ENCODE results near the gene CTAG2. TPM values are rescaled to one million over a fixed set of nuclear protein-coding genes. Genes with fewer than 3 reads are reported as not detected.
"Not testable (repeated sequence)": the region's sequence is repeated elsewhere in the genome, so short reads cannot be mapped to it uniquely, and the experiment has no call there.

The CTAG2 gene
- not detected for total RNA-seq
- long read RNA-seq = 0 reads

DNA sequence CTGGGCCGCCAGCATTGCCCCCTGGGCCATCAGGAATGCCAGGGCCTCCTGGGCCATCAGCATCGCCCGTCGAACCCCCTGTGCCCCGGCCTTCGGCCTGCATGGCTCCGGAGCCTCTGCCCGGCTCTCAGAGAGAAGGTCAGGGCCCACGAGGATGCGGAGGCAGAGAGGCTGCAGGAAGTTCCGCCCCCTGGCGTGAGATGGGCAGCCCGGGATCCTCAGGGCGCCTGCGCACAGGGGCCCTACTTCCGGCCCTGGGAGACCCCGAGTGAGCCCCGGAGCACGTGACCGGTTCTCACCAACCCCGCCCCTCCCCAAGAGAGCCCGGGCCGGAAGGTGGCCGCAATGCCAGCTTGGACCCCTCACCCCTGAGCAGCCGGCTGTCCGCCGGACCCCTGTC is at the start of gene CTAG2:
TSS of gene CTAG2 (minus strand) at position 167 of the 400 bp plus-strand sequence. CDS start at position 103, 64 bp downstream.
- ATAC-seq; intact Hi-C loops (cut with DNase I); DNase-seq: not testable (repeated sequence)

DNA sequence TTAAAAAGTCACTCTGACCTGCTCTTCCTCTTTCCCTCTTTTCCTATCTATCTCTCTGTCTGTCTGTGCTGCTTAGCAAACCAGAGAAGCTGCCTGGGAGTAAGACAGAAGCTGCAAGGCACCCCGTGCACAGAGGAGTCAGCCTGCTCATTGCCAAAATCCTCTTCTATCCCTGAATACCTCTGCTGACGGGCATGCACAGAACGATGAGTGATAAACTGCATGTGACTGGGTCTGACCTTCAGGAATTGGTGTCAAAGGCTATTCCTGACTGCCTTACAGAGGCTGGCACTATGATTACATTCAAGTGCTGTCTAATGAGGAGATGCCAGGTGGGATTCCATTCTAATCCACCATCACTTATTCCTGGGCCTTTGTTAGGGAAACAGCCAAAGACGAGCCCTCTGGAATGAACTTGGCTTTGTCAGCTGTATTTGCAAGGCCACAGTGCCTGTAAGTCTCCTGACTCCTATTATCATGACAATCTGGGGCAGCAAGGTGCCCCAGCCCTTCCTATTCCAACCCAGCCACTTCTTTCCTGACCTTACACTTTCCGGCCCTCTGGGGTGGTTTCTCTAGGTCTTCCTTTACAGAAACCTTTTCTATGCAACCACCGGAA is 45.4 kb upstream of the CTAG2 start:
- ATAC-seq = peak; percentile 15 to 56
- DNase-seq = no peak
- intact Hi-C loops (cut with DNase I) = no loop called here

DNA sequence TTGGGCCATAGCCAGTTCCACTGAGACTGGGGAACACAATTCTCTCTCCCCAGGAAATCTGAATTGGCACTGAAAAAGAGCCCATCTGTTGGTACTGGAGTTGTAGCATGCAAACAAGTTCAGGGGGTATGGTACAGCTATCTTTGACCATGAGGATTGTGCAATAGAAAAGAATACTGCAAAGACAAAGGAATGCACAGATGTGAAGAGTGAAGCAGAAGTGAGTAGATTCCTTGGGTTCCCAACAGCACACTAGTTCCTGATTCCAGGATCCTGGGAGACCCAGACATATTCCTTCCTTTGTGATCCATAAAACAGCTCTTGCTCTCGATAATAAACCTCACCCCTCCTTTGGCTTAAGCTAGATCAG is 43.3 kb upstream of the CTAG2 start:
- DNase-seq (no peak), ATAC-seq (peak in 1 of 2 donors; percentile 21)
- intact Hi-C loops (cut with DNase I) = no loop called here

DNA sequence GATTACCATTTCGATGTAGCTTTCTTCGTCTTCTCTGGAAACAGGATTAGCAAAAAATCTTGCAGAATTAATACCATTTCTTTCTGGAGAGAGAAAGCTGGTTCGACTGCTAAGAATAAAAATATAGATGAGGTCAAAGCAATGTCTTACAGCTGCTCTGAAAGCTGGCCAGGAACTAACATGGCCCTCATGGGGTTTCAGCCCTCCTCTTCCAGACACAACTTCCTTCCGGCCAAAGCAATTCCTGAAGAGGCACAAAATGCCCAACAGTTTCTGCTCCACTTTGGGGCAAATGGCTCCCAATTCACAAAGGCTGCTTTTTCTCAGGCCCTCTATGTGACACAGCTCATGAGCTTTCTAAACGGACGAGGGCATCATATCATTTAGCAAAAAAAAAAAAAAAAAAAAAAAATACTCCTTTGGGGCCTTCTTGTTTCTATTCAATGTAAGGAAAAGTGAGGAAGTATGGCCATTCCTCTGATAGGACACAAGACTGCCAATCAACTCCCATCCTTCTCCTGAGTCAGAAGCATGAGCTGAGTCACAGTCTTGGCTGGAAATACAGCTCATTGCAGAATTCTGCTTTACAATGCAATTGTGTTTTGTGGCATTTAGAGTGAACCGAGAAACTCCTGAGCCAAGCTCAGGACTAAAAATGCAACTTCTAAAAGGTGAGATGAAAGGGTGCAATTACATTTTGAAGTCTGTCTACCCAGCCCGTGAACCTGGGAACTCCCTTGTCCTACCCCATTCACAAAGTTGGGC is 42.7 kb upstream of the CTAG2 start:
- ATAC-seq (peak; percentile 25 to 87), DNase-seq (no peak)
- intact Hi-C loops (cut with DNase I) = no loop called here

DNA sequence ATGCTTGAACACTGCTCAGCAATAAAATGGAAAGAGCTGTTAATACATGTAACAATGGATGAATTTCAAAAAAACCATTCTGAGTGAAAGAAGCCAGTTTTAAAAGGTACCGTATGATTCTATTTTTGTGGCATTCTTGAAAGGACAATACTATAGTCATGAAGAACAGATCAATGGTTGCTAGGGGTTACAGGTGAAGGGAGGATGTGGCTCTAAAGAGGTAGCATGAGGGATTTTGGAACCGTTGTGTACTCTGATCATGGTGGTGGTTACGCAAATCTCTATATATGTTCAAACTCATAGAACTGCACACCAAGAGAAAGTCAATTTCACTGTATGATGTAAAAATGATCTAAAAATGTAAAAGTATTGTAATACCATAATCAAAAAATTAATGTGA is 40.0 kb upstream of the CTAG2 start:
- DNase-seq (no peak), ATAC-seq (no peak)
- intact Hi-C loops (cut with DNase I) = no loop called here

DNA sequence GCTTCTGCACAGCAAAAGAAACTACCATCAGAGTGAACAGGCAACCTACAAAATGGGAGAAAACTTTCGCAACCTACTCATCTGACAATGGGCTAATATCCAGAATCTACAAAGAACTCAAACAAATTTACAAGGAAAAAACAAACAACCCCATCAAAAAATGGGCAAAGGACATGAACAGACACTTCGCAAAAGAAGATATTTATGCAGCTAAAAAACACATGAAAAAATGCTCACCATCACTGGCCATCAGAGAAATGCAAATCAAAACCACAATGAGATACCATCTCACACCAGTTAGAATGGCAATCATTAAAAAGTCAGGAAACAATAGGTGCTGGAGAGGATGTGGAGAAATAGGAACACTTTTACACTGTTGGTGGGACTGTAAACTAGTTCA is 37.1 kb upstream of the CTAG2 start:
- DNase-seq; intact Hi-C loops (cut with DNase I); ATAC-seq: not testable (repeated sequence)

DNA sequence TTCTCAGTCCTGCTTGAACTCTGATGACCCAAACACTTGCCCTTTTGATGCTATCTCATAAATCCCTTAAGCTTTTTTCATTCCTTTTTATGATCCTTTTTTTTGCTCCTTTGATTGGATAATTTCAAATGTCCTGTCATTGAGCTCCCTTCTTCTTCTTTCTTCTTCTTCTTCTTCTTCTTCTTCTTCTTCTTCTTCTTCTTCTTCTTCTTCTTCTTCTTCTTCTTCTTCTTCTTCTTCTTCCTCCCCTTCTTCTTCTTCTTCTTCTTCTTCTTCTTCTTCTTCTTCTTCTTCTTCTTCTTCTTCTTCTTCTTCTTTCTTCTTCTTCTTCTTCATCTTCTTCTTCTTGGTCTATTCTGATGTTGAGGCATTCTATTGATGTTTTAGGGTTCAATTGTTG is 18.7 kb upstream of the CTAG2 start:
- intact Hi-C loops (cut with DNase I) = not testable (repeated sequence)

DNA sequence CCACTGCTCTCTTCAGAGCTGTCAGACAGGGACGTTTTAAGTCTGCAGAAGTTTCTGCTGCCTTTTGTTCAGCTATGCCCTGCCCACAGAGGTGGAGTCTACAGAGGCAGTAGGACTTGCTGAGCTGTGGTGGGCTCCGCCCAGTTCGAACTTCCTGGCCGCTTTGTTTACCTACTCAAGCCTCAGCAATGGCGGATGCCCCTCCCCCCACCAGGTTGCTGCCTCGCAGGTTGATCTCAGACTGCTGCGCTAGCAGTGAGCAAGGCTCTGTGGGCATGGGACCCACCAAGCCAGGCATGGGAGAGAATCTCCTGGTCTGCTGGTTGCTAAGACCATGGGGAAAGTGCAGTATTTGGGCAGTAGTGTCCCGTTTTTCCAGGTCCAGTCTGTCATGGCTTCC is 17.5 kb upstream of the CTAG2 start:
- ATAC-seq; intact Hi-C loops (cut with DNase I); DNase-seq: not testable (repeated sequence)

More for the DNA sequence above, 18.7 kb upstream of the CTAG2 start:
- ATAC-seq, DNase-seq: not testable (repeated sequence)

DNA sequence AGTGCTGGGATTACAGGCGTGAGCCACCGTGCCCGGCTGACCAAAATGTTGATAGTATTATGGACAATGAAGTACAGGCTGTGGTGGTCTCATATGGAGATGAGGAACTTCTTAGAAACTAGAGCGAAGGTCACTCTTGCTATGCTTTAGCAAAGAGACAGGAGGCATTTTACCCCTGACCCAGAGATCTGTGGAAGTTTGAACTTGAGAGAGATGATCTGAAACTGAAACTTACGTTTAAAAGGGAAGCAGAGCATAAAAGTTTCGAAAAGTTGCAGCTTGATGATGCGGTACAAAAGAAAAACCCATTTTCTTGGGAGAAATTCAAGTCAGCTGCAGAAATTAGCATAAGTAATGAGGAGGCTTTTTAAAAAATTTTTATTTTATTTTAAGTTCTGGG is 8.5 kb upstream of the CTAG2 start:
- ATAC-seq = no peak
- DNase-seq = no peak
- intact Hi-C loops (cut with DNase I) = no loop called here

DNA sequence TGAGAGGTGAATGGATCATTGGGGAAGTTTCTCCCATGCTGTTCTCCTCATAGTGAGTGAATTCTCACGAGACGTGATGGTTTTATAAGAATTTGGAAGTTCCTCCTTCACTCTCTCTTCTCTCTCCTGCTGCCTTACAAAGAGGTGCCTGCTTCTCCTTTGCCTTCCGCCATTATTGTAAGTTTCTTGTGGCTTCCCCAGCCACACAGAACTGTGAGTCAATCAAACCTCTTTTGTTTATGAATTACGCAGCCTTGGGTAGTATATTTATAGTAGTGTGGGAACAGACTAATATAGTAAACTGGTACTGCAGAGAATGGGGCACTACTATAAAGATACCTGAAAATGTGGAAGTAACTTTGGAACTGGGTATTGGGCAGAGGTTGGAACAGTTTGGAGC is 7.8 kb upstream of the CTAG2 start:
- intact Hi-C loops (cut with DNase I) = no loop called here
- DNase-seq (no peak), ATAC-seq (no peak)

DNA sequence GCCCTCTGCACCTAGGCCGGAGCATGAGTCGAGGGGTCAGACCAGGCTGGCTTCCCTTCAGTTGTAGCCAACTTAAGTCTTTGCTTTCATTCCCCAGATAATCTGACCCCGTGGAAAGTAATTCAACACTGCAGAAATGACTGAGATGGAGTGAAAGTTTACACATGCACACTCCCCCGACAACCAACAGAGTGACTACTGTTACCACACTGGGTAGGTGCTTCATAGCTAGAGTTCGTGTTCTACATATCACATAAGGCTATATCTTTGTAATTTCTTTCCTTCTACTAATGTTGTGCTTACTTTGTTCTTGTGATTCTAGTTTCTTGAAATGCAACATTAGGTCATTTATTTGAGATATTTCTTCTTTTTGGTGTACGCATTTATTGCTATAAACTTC is 7.2 kb upstream of the CTAG2 start:
- no peak for ATAC-seq
- intact Hi-C loops (cut with DNase I) = no loop called here
- no peak for DNase-seq

DNA sequence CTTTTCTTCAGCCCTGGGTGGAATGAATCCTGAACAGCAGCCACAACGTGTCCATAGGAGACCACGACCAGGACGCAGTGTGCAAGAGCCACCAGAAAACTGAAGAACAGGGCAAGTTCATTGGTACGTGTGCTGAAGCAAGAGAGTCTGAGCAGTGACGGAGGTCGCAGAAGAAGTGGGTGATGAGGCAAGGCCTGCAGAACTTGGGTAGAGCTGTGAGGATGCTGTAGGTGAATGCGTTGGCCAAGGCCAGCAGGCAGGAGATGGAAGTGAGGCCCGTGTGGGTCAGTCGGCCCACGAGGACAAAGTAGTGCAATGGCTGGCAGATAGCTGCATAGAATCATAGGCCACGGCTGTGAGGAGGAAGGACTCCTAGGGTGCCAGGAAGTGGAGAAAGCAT is 5.6 kb upstream of the CTAG2 start:
- ATAC-seq (no peak), DNase-seq (no peak)
- intact Hi-C loops (cut with DNase I) = no loop called here

DNA sequence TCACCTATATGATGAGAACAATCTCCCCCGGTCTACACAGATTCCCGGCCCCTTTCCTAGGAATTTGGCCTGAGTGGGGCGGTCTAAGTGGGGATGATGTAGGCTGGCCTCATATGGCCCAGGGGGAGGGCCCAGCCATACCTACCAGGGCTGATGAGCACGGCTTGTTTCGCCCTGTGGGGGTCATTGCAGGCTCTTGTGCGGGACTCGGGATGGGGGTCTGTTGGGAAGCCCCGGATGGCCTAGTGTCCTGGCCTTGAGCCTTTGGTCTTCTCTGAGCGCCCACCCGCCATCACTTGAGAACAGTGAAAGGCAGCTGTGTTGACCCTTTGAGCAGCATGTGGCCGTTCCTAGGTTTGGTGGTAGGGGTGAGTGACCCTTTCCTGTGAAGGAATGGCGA is 4.8 kb upstream of the CTAG2 start:
- ATAC-seq (no peak), DNase-seq (no peak)
- intact Hi-C loops (cut with DNase I) = no loop called here

DNA sequence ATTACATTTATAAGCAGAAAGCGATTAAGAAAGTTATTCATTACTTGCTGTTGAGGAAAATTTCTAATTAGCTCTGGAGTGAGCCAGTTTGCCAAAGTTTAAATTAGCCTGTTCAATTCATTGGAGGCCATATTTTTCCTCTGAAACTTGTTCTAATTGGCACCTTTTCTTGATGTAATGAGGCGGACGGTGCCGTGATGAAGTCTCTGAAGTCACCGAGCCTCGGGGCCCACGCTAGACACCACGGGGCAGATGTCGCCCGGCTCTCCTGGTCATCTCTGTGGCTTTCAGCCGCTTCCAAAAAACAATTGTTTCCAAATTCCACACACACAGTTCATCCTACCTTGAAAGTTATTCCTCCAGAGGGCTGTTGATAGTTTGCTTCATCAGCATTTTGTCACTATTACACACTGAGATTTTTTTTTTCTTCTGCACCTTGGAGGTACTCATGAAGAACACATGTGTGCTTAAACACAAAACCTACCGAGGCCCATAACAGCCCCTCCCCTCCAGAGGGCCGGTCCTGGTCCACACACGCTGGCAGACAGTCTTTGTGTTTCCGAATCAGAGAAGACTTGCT is 3.9 kb upstream of the CTAG2 start:
- DNase-seq (no peak), ATAC-seq (no peak)
- intact Hi-C loops (cut with DNase I) = no loop called here

DNA sequence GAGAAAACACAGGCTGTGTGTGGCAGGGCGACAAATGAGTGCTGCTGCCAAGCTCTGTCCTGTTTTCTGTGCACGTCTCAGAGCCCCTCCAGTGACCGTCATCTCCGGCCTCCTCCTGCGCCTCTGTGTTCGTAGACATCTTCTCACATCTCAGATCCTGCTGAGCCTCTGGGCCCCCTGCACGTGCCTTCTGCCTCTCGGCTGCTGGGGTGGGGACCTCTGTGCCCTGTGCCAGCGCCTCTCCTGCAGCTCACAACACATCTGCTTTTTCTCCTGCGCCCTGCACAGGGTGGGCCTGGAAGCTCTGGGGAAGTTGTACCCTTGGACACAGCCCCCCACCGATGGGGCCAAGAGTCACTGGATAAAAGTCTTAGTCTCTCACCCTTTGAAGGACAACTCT is 2.4 kb upstream of the CTAG2 start:
- DNase-seq = no peak
- intact Hi-C loops (cut with DNase I) = no loop called here

DNA sequence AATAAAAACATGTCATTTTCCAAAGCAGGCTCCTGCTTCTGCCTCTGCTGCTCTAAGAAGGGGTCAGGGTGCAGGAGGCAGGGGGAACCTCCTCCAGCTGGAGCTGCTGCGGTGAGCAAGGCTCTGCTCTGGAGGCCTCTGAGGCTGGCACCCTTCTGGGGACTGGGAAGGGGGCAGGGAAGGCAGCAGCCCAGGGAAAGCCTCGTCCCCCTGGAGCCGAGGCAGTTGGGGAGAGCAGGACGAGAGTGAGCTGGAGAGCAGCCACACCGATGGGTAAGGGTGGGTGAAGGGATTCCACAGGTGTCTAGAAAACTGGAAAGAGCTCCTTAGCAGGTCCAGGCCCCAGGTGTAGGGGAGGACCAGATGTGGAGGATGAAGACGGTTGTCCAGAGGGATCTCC is 2.0 kb upstream of the CTAG2 start:
- intact Hi-C loops (cut with DNase I) = no loop called here
- ATAC-seq = no peak
- DNase-seq = no peak

More for the DNA sequence above, 2.4 kb upstream of the CTAG2 start:
- ATAC-seq = no peak

DNA sequence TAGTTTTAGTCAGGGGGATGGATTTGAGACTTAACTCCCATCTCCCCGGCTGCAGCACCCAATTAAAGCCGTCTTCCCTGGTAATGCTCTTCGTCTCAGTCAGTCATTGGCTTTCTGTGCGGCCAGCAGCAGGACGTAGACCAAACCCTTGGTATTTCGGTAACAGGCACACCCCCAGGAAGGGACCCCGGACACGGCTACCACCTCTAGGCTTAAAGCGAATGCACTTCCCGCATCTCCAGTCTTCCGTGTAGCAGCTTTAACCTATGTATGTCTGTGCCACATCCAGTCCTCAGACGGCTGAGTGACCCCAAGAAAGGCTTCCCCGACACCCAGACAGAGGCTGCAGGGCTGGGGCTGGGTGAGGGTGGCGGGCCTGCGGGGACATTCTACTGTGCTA is 1.5 kb upstream of the CTAG2 start:
- ATAC-seq = no peak
- intact Hi-C loops (cut with DNase I) = no loop called here
- no peak for DNase-seq

DNA sequence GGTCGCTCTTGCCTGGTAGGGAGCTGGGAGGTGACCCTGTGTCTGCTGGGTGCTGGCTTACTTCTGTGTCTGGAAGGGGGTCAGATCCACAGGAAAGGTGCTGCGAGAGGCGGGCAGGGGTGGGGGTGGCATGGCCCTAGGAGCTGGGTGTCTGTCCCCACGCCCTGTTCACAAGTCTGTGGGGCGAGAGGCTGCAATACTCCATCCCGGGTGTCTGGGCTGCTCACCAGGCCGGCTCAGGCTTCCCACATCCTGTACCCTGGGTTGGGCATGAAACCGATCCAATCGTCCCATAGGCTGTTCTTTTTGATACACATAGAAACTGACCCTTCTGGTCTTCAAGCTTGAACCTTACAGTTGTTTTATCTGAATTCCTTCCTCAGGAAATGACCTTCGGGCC is 993 bp upstream of the CTAG2 start:
- intact Hi-C loops (cut with DNase I) = no loop called here
- ATAC-seq = no peak
- no peak for DNase-seq

DNA sequence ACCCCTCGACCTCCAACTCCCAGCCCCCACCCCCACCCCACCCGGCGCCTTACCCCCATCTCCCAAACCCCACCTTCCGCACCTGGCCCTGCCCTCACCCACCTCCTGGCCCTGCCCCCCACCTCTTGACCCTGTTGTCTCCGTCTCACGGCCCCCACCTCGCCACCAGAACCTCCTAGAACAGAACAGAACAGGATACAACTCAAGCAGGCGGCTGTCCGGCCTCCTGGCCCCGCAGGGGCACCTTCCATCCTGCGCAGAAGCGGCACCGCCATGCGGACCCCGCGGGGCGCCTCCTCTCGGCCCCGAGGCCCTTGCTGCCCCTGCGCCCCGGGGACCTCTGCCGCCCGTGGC is 354 bp downstream of the CTAG2 start:
- DNase-seq (no peak), ATAC-seq (no peak)
- intact Hi-C loops (cut with DNase I) = no loop called here

DNA sequence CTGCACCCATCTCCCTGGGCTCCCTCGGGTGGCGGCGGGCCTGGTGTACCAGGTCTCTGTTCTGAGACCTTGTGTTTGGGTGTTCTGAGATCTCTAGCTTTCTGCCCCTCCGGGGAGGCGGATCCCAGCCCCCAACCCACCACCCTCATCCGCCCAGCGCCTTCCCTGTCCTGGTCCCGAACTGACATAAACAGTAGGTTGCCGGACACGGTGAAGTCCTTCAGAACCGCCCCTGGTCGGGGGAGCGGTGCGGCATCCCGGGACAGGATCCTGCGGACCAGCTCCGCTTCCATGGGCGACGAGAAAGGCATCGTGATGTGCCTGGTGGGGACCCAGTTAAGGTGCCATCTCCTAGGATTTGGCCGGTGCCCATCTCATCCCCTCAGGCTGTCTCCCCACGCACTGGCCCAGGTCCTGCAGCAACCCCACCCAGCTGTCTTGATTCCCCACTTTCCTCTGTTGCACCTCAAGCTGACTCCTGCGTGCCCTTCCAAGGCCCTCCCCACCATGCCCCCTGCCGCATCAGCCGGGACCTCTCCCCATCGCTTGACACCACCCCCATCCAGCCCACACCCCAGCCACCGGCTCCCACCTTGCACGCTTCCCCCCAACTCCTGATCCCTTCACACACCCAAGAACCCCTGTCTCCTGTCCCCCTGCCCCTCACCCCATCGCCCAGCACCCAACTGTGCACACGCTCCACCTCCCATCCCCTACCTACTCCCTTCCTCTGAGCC is 900 bp downstream of the CTAG2 start:
- intact Hi-C loops (cut with DNase I) = no loop called here
- ATAC-seq (no peak), DNase-seq (no peak)
